HPDE6-E6E7 (cell line): Measurements from ENCODE around the gene CD48.
"Not testable (repeated sequence)": the region's sequence is repeated elsewhere in the genome, so short reads cannot be mapped to it uniquely, and the experiment has no call there.

Experiments
- DNase-seq: peaks from one replicate; pipeline ENCODE4 v3.0.0; 2011; ENCODE audit warnings: missing footprints; ENCODE audit errors: extremely low spot score

CD48 gene

GRCh38 chr1:160741612-160742348 lies 30.2 kb upstream of the CD48 start:
- DNase-seq, result no peak

- DNase-seq, result no peak
These were observed 29.5 kb upstream of the CD48 start for GRCh38 chr1:160741092-160741501.

- DNase-seq, result no peak
These were observed 28.6 kb upstream of the CD48 start for GRCh38 chr1:160740133-160740688.

GRCh38 chr1:160739098-160739511 lies 27.5 kb upstream of the CD48 start, which contains the start of gene SLAMF7:
TSS of gene SLAMF7 (plus strand) at chr1:160739247. CDS start at chr1:160739302, 55 bp downstream.
- peak; percentile 60 for DNase-seq

GRCh38 chr1:160738271-160738670 lies 26.6 kb upstream of the CD48 start:
- DNase-seq, result no peak

GRCh38 chr1:160734301-160734700 lies 22.7 kb upstream of the CD48 start:
- DNase-seq, result no peak

GRCh38 chr1:160733898-160734297 lies 22.3 kb upstream of the CD48 start:
- DNase-seq, result no peak

- DNase-seq, result no peak
These were observed 20.4 kb upstream of the CD48 start for GRCh38 chr1:160731990-160732389.

- not testable (repeated sequence) for DNase-seq
These were observed 19.9 kb upstream of the CD48 start for GRCh38 chr1:160731564-160731963.

- DNase-seq, result no peak
These were observed 15.7 kb upstream of the CD48 start for GRCh38 chr1:160727316-160727640.

GRCh38 chr1:160726498-160727315 lies 15.1 kb upstream of the CD48 start:
- peak; percentile 63 for DNase-seq

GRCh38 chr1:160726114-160726497 lies 14.5 kb upstream of the CD48 start:
- no peak for DNase-seq

GRCh38 chr1:160724465-160725242 lies 13.0 kb upstream of the CD48 start:
- no peak for DNase-seq

- DNase-seq, result no peak
These were observed 11.7 kb upstream of the CD48 start for GRCh38 chr1:160723332-160723731.

GRCh38 chr1:160722726-160723125 lies 11.1 kb upstream of the CD48 start:
- DNase-seq, result no peak

- DNase-seq, result no peak
These were observed 9.9 kb upstream of the CD48 start for GRCh38 chr1:160721473-160721872.

GRCh38 chr1:160720356-160721085 lies 8.9 kb upstream of the CD48 start:
- DNase-seq, result no peak

- no peak for DNase-seq
These were observed 6.6 kb upstream of the CD48 start for GRCh38 chr1:160718210-160718609.

- DNase-seq, result no peak
These were observed 5.7 kb upstream of the CD48 start for GRCh38 chr1:160717306-160717705.

GRCh38 chr1:160716013-160716412 lies 4.4 kb upstream of the CD48 start:
- DNase-seq, result no peak

- DNase-seq, result not testable (repeated sequence)
These were observed 2.5 kb upstream of the CD48 start for GRCh38 chr1:160714034-160714648.
